HepG2 (cell line): ENCODE data around the gene TIMM17A. TPM values are rescaled to one million over a fixed set of nuclear protein-coding genes. Genes with fewer than 3 reads are reported as not detected.

ENCODE experiments used
- CEBPG ChIP-seq: IDR thresholded peaks from 2 replicates; pipeline ENCODE4 v1.6.1; 2016
- ETV6 ChIP-seq: sonication (generic); formaldehyde crosslinking; conservative IDR thresholded peaks from 2 replicates; pipeline ENCODE4 v1.4.0; 2020; ENCODE audit warnings: missing genetic modification reagents
- FOXM1 ChIP-seq: sonication (generic); formaldehyde crosslinking; IDR thresholded peaks from 2 replicates; pipeline ENCODE4 v1.5.0; 2020; ENCODE audit warnings: missing genetic modification reagents
- HOXA3 ChIP-seq: sonication (generic); formaldehyde crosslinking; IDR thresholded peaks from 2 replicates; pipeline ENCODE4 v1.5.0; 2020; ENCODE audit warnings: missing genetic modification reagents
- HOXA5 ChIP-seq: sonication (generic); formaldehyde crosslinking; IDR thresholded peaks from 2 replicates; pipeline ENCODE4 v1.4.0; 2020; ENCODE audit warnings: missing genetic modification reagents
- JUNB ChIP-seq: sonication (generic); formaldehyde crosslinking; IDR thresholded peaks from 2 replicates; pipeline ENCODE4 v1.8.0; 2022; ENCODE audit warnings: missing genetic modification reagents, mild to moderate bottlenecking, borderline replicate concordance
- MTA3 ChIP-seq: sonication (generic); formaldehyde crosslinking; IDR thresholded peaks from 2 replicates; pipeline ENCODE4 v1.4.0; 2020; ENCODE audit warnings: missing genetic modification reagents
- RBM39 ChIP-seq: fragments of 200-400 bp; formaldehyde crosslinking; IDR thresholded peaks from one replicate; pipeline ENCODE4 v1.6.1; 2018; ENCODE audit warnings: antibody characterized with exemption, mild to moderate bottlenecking, low read depth, low read length; ENCODE audit not compliant: poor library complexity, severe bottlenecking
- TBX3 ChIP-seq: fragments of 450-650 bp; IDR thresholded peaks from 2 replicates; pipeline ENCODE4 v1.6.1; 2017; ENCODE audit warnings: antibody characterized with exemption, mild to moderate bottlenecking, inconsistent platforms, borderline replicate concordance
- YEATS4 ChIP-seq: sonication (generic); formaldehyde crosslinking; IDR thresholded peaks from 2 replicates; pipeline ENCODE4 v1.4.0; 2020; ENCODE audit warnings: missing genetic modification reagents, borderline replicate concordance
- ZFP36L1 ChIP-seq: sonication (generic); formaldehyde crosslinking; IDR thresholded peaks from 2 replicates; pipeline ENCODE4 v1.8.0; 2022; ENCODE audit warnings: mild to moderate bottlenecking, missing genetic modification reagents, moderate library complexity
- ZNF367 ChIP-seq: sonication (generic); formaldehyde crosslinking; IDR thresholded peaks from 2 replicates; pipeline ENCODE4 v1.4.0; 2020; ENCODE audit warnings: missing genetic modification reagents, borderline replicate concordance
- polyA plus RNA-seq, 8 experiments: library from polyadenylated mRNA; depleted of rRNA in 3 of 8; stranded (reverse) in 7 of 8; unstranded in 1 of 8; fragments of >200 nt; fragmentation: Illumina TruSeq in 4 of 8; extraction: Trizol in 4 of 8; gene quantifications; 2 replicates each; pipeline versions ENCODE4 v1.2.1 to v1.2.3, GENCODE V29; 2011 to 2016; ENCODE audit warnings: low read depth in 4 of 8, missing spikeins in 1 of 8, mixed read lengths in 1 of 8; ENCODE audit not compliant: insufficient read depth in 1 of 8
- total RNA-seq, 5 experiments: library from RNA; depleted of rRNA; stranded (reverse); fragments of >200 nt; fragmentation: Illumina TruSeq; extraction: Trizol; gene quantifications; 2 replicates each; pipeline ENCODE4 v1.2.3, GENCODE V29; 2016; ENCODE audit warnings: low read depth in 1 of 5
- TF ChIP-seq, protein P1 (sequence below): sonication (generic); formaldehyde crosslinking; IDR thresholded peaks from 2 replicates; pipeline ENCODE4 v1.4.0; 2020; ENCODE audit warnings: mild to moderate bottlenecking, missing genetic modification reagents
- TF ChIP-seq, protein P2 (sequence below): sonication (generic); formaldehyde crosslinking; IDR thresholded peaks from 2 replicates; pipeline ENCODE4 v1.4.0; 2020; ENCODE audit warnings: missing genetic modification reagents
- TF ChIP-seq, protein P3 (sequence below): sonication (generic); formaldehyde crosslinking; IDR thresholded peaks from 2 replicates; pipeline ENCODE4 v1.5.0; 2020; ENCODE audit warnings: missing genetic modification reagents
- TF ChIP-seq, protein P4 (sequence below): sonication (generic); IDR thresholded peaks from 2 replicates; pipeline ENCODE4 v1.6.1; 2016; ENCODE audit warnings: low read depth, borderline replicate concordance
- TF ChIP-seq, protein P5 (sequence below): sonication (generic); formaldehyde crosslinking; IDR thresholded peaks from 2 replicates; pipeline ENCODE4 v1.4.0; 2020; ENCODE audit warnings: mild to moderate bottlenecking, missing genetic modification reagents

TIMM17A gene
- total and polyA plus RNA-seq, 2 of the 13 experiments (the other 11 are each of a cell fraction or from before 2014, with no cell fraction given) = 50.8 to 97.8 TPM

DNA sequence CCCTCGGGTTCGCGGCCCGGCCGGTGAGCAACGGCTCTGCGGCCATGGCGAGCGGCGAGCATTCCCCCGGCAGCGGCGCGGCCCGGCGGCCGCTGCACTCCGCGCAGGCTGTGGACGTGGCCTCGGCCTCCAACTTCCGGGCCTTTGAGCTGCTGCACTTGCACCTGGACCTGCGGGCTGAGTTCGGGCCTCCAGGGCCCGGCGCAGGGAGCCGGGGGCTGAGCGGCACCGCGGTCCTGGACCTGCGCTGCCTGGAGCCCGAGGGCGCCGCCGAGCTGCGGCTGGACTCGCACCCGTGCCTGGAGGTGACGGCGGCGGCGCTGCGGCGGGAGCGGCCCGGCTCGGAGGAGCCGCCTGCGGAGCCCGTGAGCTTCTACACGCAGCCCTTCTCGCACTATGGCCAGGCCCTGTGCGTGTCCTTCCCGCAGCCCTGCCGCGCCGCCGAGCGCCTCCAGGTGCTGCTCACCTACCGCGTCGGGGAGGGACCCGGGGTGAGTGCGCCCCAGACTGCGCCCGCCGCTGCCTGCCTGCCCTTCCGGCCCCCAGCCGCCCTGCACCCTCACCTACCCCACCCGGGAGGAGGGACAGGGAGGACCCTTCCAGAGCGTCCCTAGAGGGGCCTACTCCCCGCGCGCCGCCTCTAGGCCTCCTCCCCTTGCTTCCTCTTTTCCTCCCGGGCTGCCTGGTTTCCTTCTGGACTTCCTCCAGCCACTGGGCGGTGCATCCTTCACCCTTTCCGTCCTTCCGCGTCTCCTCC lies 27.5 kb downstream of the TIMM17A start, which contains the start of gene RNPEP (continued):
- TF ChIP-seq, protein P1, sequence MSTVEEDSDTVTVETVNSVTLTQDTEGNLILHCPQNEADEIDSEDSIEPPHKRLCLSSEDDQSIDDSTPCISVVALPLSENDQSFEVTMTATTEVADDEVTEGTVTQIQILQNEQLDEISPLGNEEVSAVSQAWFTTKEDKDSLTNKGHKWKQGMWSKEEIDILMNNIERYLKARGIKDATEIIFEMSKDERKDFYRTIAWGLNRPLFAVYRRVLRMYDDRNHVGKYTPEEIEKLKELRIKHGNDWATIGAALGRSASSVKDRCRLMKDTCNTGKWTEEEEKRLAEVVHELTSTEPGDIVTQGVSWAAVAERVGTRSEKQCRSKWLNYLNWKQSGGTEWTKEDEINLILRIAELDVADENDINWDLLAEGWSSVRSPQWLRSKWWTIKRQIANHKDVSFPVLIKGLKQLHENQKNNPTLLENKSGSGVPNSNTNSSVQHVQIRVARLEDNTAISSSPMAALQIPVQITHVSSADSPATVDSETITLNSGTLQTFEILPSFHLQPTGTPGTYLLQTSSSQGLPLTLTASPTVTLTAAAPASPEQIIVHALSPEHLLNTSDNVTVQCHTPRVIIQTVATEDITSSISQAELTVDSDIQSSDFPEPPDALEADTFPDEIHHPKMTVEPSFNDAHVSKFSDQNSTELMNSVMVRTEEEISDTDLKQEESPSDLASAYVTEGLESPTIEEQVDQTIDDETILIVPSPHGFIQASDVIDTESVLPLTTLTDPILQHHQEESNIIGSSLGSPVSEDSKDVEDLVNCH (CRISPR knock-in tag) = no peak
- no peak for TF ChIP-seq JUNB (CRISPR knock-in tag)
- TF ChIP-seq, protein P2, sequence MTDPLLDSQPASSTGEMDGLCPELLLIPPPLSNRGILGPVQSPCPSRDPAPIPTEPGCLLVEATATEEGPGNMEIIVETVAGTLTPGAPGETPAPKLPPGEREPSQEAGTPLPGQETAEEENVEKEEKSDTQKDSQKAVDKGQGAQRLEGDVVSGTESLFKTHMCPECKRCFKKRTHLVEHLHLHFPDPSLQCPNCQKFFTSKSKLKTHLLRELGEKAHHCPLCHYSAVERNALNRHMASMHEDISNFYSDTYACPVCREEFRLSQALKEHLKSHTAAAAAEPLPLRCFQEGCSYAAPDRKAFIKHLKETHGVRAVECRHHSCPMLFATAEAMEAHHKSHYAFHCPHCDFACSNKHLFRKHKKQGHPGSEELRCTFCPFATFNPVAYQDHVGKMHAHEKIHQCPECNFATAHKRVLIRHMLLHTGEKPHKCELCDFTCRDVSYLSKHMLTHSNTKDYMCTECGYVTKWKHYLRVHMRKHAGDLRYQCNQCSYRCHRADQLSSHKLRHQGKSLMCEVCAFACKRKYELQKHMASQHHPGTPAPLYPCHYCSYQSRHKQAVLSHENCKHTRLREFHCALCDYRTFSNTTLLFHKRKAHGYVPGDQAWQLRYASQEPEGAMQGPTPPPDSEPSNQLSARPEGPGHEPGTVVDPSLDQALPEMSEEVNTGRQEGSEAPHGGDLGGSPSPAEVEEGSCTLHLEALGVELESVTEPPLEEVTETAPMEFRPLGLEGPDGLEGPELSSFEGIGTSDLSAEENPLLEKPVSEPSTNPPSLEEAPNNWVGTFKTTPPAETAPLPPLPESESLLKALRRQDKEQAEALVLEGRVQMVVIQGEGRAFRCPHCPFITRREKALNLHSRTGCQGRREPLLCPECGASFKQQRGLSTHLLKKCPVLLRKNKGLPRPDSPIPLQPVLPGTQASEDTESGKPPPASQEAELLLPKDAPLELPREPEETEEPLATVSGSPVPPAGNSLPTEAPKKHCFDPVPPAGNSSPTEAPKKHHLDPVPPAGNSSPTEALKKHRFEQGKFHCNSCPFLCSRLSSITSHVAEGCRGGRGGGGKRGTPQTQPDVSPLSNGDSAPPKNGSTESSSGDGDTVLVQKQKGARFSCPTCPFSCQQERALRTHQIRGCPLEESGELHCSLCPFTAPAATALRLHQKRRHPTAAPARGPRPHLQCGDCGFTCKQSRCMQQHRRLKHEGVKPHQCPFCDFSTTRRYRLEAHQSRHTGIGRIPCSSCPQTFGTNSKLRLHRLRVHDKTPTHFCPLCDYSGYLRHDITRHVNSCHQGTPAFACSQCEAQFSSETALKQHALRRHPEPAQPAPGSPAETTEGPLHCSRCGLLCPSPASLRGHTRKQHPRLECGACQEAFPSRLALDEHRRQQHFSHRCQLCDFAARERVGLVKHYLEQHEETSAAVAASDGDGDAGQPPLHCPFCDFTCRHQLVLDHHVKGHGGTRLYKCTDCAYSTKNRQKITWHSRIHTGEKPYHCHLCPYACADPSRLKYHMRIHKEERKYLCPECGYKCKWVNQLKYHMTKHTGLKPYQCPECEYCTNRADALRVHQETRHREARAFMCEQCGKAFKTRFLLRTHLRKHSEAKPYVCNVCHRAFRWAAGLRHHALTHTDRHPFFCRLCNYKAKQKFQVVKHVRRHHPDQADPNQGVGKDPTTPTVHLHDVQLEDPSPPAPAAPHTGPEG (CRISPR knock-in tag) = no peak
- peak; percentile 33 for TF ChIP-seq RBM39
- TF ChIP-seq, protein P3, sequence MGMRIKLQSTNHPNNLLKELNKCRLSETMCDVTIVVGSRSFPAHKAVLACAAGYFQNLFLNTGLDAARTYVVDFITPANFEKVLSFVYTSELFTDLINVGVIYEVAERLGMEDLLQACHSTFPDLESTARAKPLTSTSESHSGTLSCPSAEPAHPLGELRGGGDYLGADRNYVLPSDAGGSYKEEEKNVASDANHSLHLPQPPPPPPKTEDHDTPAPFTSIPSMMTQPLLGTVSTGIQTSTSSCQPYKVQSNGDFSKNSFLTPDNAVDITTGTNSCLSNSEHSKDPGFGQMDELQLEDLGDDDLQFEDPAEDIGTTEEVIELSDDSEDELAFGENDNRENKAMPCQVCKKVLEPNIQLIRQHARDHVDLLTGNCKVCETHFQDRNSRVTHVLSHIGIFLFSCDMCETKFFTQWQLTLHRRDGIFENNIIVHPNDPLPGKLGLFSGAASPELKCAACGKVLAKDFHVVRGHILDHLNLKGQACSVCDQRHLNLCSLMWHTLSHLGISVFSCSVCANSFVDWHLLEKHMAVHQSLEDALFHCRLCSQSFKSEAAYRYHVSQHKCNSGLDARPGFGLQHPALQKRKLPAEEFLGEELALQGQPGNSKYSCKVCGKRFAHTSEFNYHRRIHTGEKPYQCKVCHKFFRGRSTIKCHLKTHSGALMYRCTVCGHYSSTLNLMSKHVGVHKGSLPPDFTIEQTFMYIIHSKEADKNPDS (CRISPR knock-in tag) = no peak
- TF ChIP-seq MTA3 (CRISPR knock-in tag) = no peak
- TF ChIP-seq TBX3 = no peak
- no peak for TF ChIP-seq CEBPG (CRISPR knock-in tag)
- no peak for TF ChIP-seq FOXM1 (CRISPR knock-in tag)
- TF ChIP-seq, protein P4, sequence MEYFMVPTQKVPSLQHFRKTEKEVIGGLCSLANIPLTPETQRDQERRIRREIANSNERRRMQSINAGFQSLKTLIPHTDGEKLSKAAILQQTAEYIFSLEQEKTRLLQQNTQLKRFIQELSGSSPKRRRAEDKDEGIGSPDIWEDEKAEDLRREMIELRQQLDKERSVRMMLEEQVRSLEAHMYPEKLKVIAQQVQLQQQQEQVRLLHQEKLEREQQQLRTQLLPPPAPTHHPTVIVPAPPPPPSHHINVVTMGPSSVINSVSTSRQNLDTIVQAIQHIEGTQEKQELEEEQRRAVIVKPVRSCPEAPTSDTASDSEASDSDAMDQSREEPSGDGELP = peak; percentile 4; the same call in 1 of the 2 replicates
- no peak for TF ChIP-seq HOXA5
- TF ChIP-seq, protein P5, sequence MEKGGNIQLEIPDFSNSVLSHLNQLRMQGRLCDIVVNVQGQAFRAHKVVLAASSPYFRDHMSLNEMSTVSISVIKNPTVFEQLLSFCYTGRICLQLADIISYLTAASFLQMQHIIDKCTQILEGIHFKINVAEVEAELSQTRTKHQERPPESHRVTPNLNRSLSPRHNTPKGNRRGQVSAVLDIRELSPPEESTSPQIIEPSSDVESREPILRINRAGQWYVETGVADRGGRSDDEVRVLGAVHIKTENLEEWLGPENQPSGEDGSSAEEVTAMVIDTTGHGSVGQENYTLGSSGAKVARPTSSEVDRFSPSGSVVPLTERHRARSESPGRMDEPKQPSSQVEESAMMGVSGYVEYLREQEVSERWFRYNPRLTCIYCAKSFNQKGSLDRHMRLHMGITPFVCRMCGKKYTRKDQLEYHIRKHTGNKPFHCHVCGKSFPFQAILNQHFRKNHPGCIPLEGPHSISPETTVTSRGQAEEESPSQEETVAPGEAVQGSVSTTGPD (CRISPR knock-in tag) = no peak
- TF ChIP-seq ZFP36L1 (CRISPR knock-in tag) = peak; percentile 35; the same call in 1 of the 2 replicates
- TF ChIP-seq ETV6 (CRISPR knock-in tag) = peak; percentile 81
- TF ChIP-seq HOXA3 (CRISPR knock-in tag) = peak; percentile 21; the same call in 1 of the 2 replicates
- TF ChIP-seq YEATS4 = peak; percentile 79
- TF ChIP-seq ZNF367 (CRISPR knock-in tag) = no peak
